Endothelial cell (in vitro differentiated cells): ENCODE measurements around the gene NUDT15. TPM values are rescaled to one million over a fixed set of nuclear protein-coding genes. Genes with fewer than 3 reads are reported as not detected.
"Not testable (repeated sequence)": the region's sequence is repeated elsewhere in the genome, so short reads cannot be mapped to it uniquely, and the experiment has no call there.

Source experiments
- DNase-seq: peaks from one replicate; pipeline ENCODE4 v3.0.0; 2021; ENCODE audit warnings: low spot score
- H3K27ac Mint-ChIP-seq: one replicate; pipeline ENCODE4 v1.8.0; 2021; ENCODE audit warnings: mixed read lengths, inconsistent platforms; ENCODE audit not compliant: unreplicated experiment
- H3K27me3 Mint-ChIP-seq: one replicate; pipeline ENCODE4 v1.8.0; 2021; ENCODE audit warnings: mild to moderate bottlenecking, moderate library complexity, mixed read lengths, inconsistent platforms; ENCODE audit not compliant: unreplicated experiment
- H3K36me3 Mint-ChIP-seq: one replicate; pipeline ENCODE4 v1.8.0; 2021; ENCODE audit warnings: mild to moderate bottlenecking, low read depth, mixed read lengths, inconsistent platforms; ENCODE audit not compliant: unreplicated experiment
- H3K4me1 Mint-ChIP-seq: one replicate; pipeline ENCODE4 v1.8.0; 2021; ENCODE audit warnings: mild to moderate bottlenecking, mixed read lengths, inconsistent platforms; ENCODE audit not compliant: unreplicated experiment
- H3K4me3 Mint-ChIP-seq: one replicate; pipeline ENCODE4 v1.8.0; 2021; ENCODE audit warnings: mild to moderate bottlenecking, mixed read lengths, inconsistent platforms; ENCODE audit not compliant: unreplicated experiment
- H3K9me3 Mint-ChIP-seq: one replicate; pipeline ENCODE4 v1.8.0; 2021; ENCODE audit warnings: mixed read lengths, inconsistent platforms; ENCODE audit not compliant: unreplicated experiment
- total RNA-seq: library from RNA; stranded (reverse); fragmentation: NEBNext Ultra II Directional; extraction: Animal tissue kit (Norgen Biotek cat#: 25700); gene quantifications from one replicate; pipeline ENCODE4 v1.2.1, GENCODE V29; 2021; ENCODE audit not compliant: unreplicated experiment
- TF ChIP-seq, protein P1 (sequence below): fragments of 200-600 bp; sonication (generic); IDR thresholded peaks from one replicate; pipeline ENCODE4 v1.5.0; 2021; ENCODE audit warnings: antibody characterized with exemption; ENCODE audit not compliant: unreplicated experiment

NUDT15 gene
- total RNA-seq, 1 donor from 2014 or later: 14.6 TPM

DNA sequence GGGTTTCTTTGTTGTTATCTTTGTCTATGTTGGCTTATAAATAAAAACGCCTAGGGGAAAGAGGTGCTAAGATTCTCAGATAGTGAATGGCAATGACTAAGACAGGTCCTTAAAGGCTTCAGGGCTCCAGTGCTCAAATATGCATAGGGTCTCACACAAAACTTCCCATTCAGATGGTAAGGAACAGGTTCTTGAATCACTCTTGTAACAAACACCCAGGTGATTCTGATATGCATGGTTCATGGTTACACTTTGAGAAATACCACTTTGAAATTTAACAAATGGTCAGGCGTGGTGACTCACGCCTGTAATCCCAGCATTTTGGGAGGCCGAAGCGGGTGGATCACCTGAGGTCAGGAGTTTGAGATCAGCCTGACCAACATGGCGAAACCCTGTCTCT, 17.1 kb downstream of the NUDT15 start:
- peaks cover 4% of the 10 kb centered on the region for H3K27me3 Mint-ChIP-seq
- no peak for DNase-seq
- H3K36me3 Mint-ChIP-seq: peaks cover 64% of the 10 kb centered on the region
- H3K4me1 Mint-ChIP-seq: peaks cover 19% of the 10 kb centered on the region
- H3K4me3 Mint-ChIP-seq: no peak overlapping the region
- H3K9me3 Mint-ChIP-seq: no peaks in the 10 kb centered on the region
- TF ChIP-seq, protein P1, sequence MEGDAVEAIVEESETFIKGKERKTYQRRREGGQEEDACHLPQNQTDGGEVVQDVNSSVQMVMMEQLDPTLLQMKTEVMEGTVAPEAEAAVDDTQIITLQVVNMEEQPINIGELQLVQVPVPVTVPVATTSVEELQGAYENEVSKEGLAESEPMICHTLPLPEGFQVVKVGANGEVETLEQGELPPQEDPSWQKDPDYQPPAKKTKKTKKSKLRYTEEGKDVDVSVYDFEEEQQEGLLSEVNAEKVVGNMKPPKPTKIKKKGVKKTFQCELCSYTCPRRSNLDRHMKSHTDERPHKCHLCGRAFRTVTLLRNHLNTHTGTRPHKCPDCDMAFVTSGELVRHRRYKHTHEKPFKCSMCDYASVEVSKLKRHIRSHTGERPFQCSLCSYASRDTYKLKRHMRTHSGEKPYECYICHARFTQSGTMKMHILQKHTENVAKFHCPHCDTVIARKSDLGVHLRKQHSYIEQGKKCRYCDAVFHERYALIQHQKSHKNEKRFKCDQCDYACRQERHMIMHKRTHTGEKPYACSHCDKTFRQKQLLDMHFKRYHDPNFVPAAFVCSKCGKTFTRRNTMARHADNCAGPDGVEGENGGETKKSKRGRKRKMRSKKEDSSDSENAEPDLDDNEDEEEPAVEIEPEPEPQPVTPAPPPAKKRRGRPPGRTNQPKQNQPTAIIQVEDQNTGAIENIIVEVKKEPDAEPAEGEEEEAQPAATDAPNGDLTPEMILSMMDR: no peak
- no peak overlapping the region for H3K27ac Mint-ChIP-seq

- H3K9me3 Mint-ChIP-seq: no peaks in the 10 kb centered on the region
- TF ChIP-seq, protein P1: no peak
- H3K4me3 Mint-ChIP-seq: no peak overlapping the region
Observed at GRCh38 chr13:48055712-48056111, 18.2 kb downstream of the NUDT15 start.

GRCh38 chr13:48058536-48058935, 21.0 kb downstream of the NUDT15 start:
- H3K36me3 Mint-ChIP-seq: peaks cover 71% of the 10 kb centered on the region
- H3K4me1 Mint-ChIP-seq, H3K27ac Mint-ChIP-seq, H3K27me3 Mint-ChIP-seq, H3K9me3 Mint-ChIP-seq, DNase-seq: not testable (repeated sequence)
- H3K4me3 Mint-ChIP-seq: peak overlapping the region; percentile 74

More at GRCh38 chr13:48055712-48056111, 18.2 kb downstream of the NUDT15 start:
- DNase-seq: no peak
- Mint-ChIP-seq H3K36me3 (peaks cover 71% of the 10 kb centered on the region), H3K27ac (no peak overlapping the region), H3K27me3 (peaks cover 4% of the 10 kb centered on the region), H3K4me1 (peaks cover 14% of the 10 kb centered on the region)

DNA sequence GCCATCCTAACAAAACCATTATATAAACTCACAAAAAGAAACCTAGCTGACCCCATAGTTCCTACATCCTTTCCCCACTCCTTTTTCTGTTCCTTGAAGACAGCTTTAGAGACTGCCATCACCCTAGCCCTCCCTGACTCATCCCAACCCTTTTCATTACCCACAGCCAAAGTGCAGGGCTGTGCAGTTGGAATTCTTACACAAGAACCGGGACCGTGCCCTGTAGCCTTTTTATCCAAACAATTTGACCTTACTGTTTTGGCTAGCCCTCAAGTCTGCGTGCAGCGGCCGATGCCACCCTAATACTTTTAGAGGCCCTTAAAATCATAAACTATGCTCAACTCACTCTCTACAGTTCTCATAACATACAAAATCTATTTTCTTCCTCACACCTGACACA, 22.4 kb downstream of the NUDT15 start:
- H3K27ac Mint-ChIP-seq, H3K9me3 Mint-ChIP-seq, DNase-seq, H3K4me3 Mint-ChIP-seq, H3K27me3 Mint-ChIP-seq, H3K4me1 Mint-ChIP-seq: not testable (repeated sequence)
- H3K36me3 Mint-ChIP-seq: peaks cover 73% of the 10 kb centered on the region

DNA sequence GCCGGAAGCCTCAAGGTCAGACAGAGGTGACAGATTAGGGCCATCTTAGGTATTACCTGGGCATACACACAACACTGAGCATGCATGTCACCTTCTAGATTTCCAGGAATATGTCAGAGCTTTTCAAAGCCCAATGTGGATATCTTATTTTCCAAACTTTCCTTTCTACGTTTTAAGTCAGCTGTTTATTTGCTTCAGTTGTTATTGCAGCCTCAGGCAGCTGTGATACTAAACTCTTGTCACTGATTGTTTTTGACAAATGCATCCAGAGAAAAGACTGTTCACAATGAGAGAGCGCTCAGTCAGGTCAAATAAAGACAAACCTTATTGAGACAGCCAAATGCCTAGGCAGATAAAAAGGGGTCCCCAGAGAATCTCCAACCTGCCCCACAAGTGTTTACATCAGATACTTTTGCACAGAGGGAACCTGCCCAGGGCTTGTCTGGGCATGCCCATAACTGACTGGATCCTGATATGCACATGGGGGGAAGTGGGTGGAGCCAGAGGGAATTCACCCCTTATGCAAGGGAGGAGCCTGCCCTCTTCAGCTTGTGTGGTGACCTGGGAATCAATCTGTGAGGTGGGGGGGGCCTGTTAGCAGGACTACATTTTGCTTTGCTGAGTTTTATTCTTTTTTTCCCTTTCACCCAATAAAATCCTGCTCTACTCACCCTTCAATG, 28.9 kb downstream of the NUDT15 start:
- Mint-ChIP-seq H3K27me3 (peaks cover 2% of the 10 kb centered on the region), H3K9me3 (peaks cover 20% of the 10 kb centered on the region), H3K27ac (no peak overlapping the region), H3K4me1 (no peaks in the 10 kb centered on the region), H3K4me3 (peak overlapping the region; percentile 67), H3K36me3 (peaks cover 74% of the 10 kb centered on the region)
- TF ChIP-seq, protein P1: no peak
- no peak for DNase-seq

DNA sequence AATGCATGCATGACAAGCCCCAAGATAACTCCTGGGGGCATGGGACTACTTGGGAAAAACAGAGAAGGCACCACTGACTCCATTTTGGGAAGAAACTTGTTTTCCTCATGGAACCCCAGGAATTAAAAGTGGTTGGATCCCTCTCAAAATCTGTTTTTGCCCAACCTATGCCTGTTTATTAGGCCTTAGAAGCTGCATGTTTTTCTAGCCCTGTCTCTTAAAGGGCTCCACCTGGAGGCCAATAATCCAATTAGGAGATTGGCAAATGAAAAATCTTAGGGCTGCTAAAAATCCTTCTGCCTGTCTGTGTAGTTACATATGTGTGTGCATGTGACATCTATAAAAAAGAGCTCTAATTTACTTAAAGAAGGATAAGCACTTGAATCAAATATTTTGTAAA, 30.5 kb downstream of the NUDT15 start:
- TF ChIP-seq, protein P1: no peak
- Mint-ChIP-seq H3K9me3 (peaks cover 30% of the 10 kb centered on the region), H3K36me3 (peaks cover 80% of the 10 kb centered on the region), H3K27ac (no peak overlapping the region), H3K27me3 (no peaks in the 10 kb centered on the region), H3K4me3 (peak overlapping the region; percentile 88), H3K4me1 (no peaks in the 10 kb centered on the region)
- no peak for DNase-seq
